Stimulated activated naive B cell treated with anti-CD40 and anti-IgM and Interleukin-4, amounts not matched to agents 10 μg/mL and 1 μg/mL and 100 μg/mL, for 72 hours (primary cell): ENCODE data around the gene IL17REL.
A peak's percentile ranks its signal among the peaks of the same experiment; 100 is the strongest.
"Not testable (repeated sequence)": the region's sequence is repeated elsewhere in the genome, so short reads cannot be mapped to it uniquely, and the experiment has no call there.

ENCODE experiments used
- ATAC-seq, 2 donors: fragments of 150-1000 bp; cut with Tn5 transposase; replicated peaks; 2 replicates each; pipeline ENCODE4 v1.10.0; 2021; ENCODE audit warnings: moderate library complexity in 1 of 2
- DNase-seq: peaks from one replicate; pipeline ENCODE4 v3.0.0; 2021
- H3K27ac Mint-ChIP-seq: one replicate; pipeline ENCODE4 v1.8.0; 2022; ENCODE audit warnings: mild to moderate bottlenecking, mixed read lengths
- H3K27me3 Mint-ChIP-seq, 2 donors: one replicate each; pipeline ENCODE4 v1.8.0; 2022; ENCODE audit warnings: mixed read lengths in 2 of 2
- H3K36me3 Mint-ChIP-seq, 2 donors: one replicate each; pipeline ENCODE4 v1.8.0; 2022; ENCODE audit warnings: mixed read lengths in 2 of 2, mild to moderate bottlenecking in 1 of 2
- H3K4me1 Mint-ChIP-seq, 2 donors: one replicate each; pipeline ENCODE4 v1.8.0; 2022; ENCODE audit warnings: mixed read lengths in 2 of 2, mild to moderate bottlenecking in 1 of 2
- H3K4me3 Mint-ChIP-seq, 2 donors: one replicate each; pipeline ENCODE4 v1.8.0; 2022; ENCODE audit warnings: mild to moderate bottlenecking in 2 of 2, mixed read lengths in 2 of 2, moderate library complexity in 1 of 2
- H3K9me3 Mint-ChIP-seq, 2 donors: one replicate each; pipeline ENCODE4 v1.8.0; 2022; ENCODE audit warnings: mixed read lengths in 2 of 2, mild to moderate bottlenecking in 1 of 2

IL17REL gene

DNA sequence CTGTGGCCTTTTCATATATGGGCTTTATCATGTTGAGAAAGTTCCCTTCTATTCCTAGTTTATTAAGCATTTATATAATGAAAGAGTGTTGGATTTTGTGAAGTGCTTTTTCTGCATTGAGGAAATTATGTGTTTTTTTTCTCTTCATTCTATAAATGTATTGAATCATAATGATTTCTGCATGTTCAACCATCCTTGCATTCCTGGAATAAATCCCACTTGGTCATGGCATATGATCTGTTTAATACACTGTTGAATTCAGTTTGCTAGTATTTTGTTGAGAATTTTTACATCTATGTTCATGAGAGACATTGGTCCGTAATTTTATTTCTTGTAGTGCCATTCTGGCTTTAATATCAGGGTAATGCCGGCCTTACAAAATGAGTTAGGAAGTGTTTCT is 26.2 kb downstream of the IL17REL start:
- no peaks in the 10 kb centered on the region for H3K27me3 Mint-ChIP-seq
- H3K36me3 Mint-ChIP-seq: peaks cover 12 to 14% of the 10 kb centered on the region in 2 donors
- no peak for ATAC-seq
- no peak overlapping the region for H3K4me3 Mint-ChIP-seq
- peaks cover 16 to 19% of the 10 kb centered on the region in 2 donors for H3K9me3 Mint-ChIP-seq
- no peak for DNase-seq
- H3K27ac Mint-ChIP-seq: no peak overlapping the region
- H3K4me1 Mint-ChIP-seq: peaks cover 7 to 20% of the 10 kb centered on the region in 2 donors

DNA sequence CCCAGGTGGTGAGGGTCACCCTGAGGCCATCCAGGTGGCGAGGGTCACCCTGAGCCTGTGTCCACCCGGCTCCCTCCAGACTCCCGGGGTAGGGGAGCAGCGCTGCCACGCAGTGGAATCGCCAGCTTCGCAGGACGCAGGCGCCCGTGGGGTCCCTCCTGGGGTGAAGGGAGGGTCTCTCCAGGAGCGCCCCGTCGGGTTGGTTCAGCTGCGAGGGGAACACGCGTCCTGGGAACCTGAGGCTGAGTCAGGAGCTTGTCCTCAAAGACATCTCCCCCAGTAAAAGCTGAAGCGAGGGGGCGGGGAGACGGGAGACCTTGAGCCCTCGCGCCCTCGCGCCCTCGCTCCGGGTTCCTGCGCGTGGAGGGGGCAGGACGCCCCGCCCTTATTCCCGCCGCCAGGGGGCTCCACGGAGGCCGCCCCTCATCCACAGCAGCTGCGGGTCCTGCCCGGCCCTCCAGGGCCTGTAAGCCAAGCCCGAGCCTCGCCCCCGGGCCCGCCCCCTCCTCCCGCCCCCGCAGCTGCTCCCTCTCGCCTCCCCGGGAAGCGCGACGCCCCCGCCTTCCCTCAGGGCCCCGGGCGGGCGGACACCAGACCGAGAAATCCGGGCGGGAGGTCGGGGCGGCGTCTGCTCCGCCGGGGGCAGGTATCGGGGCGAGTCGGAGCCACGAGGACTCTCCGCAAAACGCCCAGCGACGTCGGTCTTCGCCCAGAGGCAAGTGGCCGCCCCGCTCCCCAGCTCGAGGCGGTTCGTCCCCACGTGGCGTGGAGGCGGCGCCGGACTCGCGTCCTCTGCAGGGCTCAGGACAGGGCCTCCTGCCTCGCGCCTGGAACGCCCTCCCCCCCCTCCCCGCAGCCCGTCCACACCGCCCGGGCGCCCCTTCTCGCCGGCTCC is 29.2 kb downstream of the IL17REL start:
- peaks cover 16 to 22% of the 10 kb centered on the region in 2 donors for H3K9me3 Mint-ChIP-seq
- H3K27ac Mint-ChIP-seq: peak overlapping the region; percentile 84
- H3K4me3 Mint-ChIP-seq: peak overlapping the region; percentile 22 to 56
- no peak for DNase-seq
- peaks cover 13 to 34% of the 10 kb centered on the region in 2 donors for H3K4me1 Mint-ChIP-seq
- peaks cover 14 to 25% of the 10 kb centered on the region in 2 donors for H3K36me3 Mint-ChIP-seq
- peaks cover 0 to 4% of the 10 kb centered on the region in 2 donors for H3K27me3 Mint-ChIP-seq
- peak; percentile 40 to 61 for ATAC-seq

DNA sequence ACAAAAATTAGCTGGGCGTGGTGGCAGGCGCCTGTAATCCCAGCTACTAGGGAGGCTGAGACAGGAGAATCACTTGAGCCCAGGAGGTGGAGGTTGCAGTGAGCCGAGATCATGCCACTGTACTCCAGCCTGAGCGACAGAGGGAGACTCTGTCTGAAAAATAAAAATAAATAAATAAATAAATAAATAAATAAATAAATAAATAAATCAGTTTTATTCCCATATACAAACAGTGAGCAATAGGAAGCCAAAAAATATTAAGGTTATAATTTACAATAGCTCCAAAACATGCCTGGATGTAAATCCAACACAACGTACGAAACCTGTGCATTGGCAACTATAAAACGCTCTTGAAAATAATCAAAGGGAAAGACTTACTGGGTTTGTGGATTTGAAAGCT is 30.8 kb downstream of the IL17REL start:
- Mint-ChIP-seq H3K9me3 (peaks cover 16 to 23% of the 10 kb centered on the region in 2 donors), H3K36me3 (peaks cover 18 to 30% of the 10 kb centered on the region in 2 donors), H3K4me1 (peaks cover 14 to 45% of the 10 kb centered on the region in 2 donors)
- not testable (repeated sequence) for DNase-seq, H3K4me3 Mint-ChIP-seq, H3K27me3 Mint-ChIP-seq, H3K27ac Mint-ChIP-seq, ATAC-seq

DNA sequence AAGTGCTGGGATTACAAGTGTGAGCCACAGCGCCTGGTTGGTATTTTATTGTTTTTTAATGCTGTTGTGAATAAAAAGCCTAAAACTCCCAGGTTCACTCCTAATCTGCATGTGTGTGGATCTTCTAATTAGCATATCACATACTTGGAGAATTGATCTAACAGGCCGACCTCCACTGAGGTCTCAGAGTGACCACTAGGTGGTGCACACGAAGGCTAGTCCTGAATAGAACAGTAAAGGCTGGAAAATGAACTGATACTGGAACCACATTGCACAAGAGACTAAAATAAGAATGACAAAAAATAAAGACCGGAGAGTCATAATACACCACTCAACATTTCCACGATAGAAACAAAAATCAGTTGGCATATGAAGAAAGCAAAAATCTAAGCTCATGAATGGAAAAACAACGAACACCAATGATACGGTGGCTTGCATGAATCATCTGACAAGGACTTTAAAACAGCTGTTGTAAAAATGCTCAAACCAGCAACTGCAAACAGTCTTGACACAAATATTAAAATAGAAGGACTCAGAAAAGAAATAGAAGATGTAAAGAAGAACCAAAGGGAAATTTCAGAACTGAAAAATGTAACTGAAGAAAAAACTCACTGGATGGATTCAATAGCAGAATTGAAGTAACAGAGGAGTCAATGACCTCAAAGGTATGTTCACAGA is 32.8 kb downstream of the IL17REL start:
- ATAC-seq (peak; percentile 24 to 27), DNase-seq (peak; percentile 46)
- peaks cover 26 to 45% of the 10 kb centered on the region in 2 donors for H3K4me1 Mint-ChIP-seq
- H3K36me3 Mint-ChIP-seq: peaks cover 26 to 28% of the 10 kb centered on the region in 2 donors
- H3K27ac Mint-ChIP-seq: peak overlapping the region; percentile 95
- peak overlapping the region; percentile 59 to 66 for H3K4me3 Mint-ChIP-seq
- H3K27me3 Mint-ChIP-seq: peaks cover 0 to 4% of the 10 kb centered on the region in 2 donors
- peaks cover 15 to 18% of the 10 kb centered on the region in 2 donors for H3K9me3 Mint-ChIP-seq

DNA sequence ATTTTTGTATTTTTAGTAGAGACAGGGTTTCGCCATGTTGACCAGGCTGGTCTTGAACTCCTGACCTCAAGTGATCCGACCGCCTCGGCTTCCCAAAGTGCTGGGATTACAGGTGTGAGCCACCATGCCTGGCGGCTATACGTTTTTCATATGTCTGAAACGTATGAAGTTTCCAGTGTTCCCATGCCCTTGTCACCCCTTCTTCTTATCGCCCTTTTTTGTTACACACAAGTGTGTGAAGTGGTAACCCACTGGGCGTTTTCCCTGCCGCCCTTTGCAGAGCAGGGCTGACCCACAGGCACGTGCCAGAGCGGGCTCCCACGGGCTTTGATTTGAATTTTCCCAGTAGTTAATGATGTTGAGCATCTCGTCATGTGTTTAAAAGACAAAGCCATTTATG is 35.0 kb downstream of the IL17REL start:
- H3K4me3 Mint-ChIP-seq: no peak overlapping the region
- H3K27ac Mint-ChIP-seq: peak overlapping the region; percentile 54
- peaks cover 15 to 17% of the 10 kb centered on the region in 2 donors for H3K9me3 Mint-ChIP-seq
- DNase-seq: peak; percentile 3
- peaks cover 26 to 28% of the 10 kb centered on the region in 2 donors for H3K36me3 Mint-ChIP-seq
- peaks cover 0 to 4% of the 10 kb centered on the region in 2 donors for H3K27me3 Mint-ChIP-seq
- no peak for ATAC-seq
- H3K4me1 Mint-ChIP-seq: peaks cover 21 to 36% of the 10 kb centered on the region in 2 donors

DNA sequence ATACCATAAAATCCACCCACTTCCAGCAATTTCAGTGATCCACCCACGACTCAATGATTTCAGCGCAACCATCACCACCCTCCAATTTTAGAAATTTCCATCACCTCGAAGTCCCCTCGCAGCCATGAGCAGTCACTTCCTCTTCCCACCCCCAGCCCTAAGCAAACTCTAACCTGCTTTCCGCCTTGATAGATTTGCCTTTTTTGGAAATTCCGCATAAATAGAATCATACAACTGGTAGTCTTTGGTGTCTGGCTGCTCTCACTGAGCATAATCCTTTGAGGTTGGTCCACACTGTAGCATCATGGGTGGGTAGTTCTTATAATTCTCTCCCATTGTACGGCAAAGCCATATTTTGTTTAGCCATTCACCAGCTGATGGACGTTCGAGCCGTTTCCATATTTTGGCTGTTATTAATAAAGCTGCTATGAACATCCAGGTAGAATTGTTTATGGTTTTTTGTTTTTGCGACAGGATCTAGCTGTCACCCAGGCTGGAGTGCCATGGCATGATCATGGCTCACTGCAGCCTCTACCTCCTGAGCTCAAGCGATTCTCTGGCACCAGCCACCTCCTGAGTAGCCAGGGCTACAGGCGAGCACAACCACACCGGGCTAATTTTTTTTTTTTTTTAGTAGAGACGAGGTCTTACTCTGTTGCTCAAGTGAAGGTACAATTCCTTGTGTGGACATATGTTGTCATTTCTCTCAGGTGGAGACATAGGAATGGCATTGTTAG is 36.0 kb downstream of the IL17REL start:
- Mint-ChIP-seq H3K27me3 (peaks cover 0 to 4% of the 10 kb centered on the region in 2 donors), H3K4me3 (peak overlapping the region; percentile 0 to 36), H3K9me3 (peaks cover 15 to 17% of the 10 kb centered on the region in 2 donors), H3K27ac (peak overlapping the region; percentile 91), H3K4me1 (peaks cover 21 to 36% of the 10 kb centered on the region in 2 donors), H3K36me3 (peaks cover 26 to 28% of the 10 kb centered on the region in 2 donors)
- ATAC-seq (peak; percentile 71 to 73), DNase-seq (peak; percentile 76)

DNA sequence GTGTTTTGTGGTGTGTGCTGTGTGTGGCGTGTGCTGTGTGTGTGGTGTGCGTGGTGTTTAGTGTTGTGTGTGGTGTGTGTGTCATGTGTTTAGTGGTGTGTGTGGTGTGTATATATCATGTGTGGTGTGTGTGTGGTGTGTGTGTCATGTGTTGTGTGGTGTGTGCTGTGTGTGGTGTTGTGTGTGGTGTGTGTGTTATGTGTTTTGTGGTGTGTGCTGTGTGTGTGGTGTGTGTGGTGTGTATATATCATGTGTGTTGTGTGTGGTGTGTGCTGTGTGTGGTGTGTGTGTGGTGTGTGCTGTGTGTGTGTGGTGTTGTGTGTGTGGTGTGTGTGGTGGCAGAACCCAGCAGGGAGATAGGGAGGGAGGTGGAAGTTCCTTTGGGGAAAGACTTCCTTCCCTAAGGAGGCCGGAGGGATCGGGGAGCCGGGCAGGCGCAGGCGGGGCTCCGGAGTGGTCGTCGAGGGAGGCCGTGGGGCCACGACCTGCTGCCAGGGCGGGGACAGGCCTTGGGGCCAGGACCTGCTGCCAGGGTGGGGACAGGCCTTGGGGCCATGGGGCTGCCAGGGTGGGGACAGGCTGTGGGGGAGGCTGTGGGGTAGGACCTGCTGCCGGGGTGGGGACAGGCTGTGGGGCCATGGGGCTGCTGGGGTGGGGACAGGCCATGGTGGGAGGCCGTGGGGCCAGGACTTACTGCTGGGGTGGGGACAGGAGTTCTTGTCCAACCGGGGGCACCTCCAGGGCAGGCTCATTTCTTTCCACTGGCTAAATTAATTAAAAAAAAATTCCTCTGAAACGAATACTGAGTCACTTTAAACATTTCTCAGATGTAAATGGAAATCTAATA is 36.8 kb downstream of the IL17REL start:
- peaks cover 13 to 15% of the 10 kb centered on the region in 2 donors for H3K9me3 Mint-ChIP-seq
- H3K27me3 Mint-ChIP-seq: peaks cover 0 to 4% of the 10 kb centered on the region in 2 donors
- peaks cover 22 to 40% of the 10 kb centered on the region in 2 donors for H3K4me1 Mint-ChIP-seq
- H3K4me3 Mint-ChIP-seq: peak overlapping the region; percentile 46 to 68
- DNase-seq (peak; percentile 79), ATAC-seq (peak; percentile 61 to 64)
- peaks cover 22 to 26% of the 10 kb centered on the region in 2 donors for H3K36me3 Mint-ChIP-seq
- H3K27ac Mint-ChIP-seq: peak overlapping the region; percentile 93

DNA sequence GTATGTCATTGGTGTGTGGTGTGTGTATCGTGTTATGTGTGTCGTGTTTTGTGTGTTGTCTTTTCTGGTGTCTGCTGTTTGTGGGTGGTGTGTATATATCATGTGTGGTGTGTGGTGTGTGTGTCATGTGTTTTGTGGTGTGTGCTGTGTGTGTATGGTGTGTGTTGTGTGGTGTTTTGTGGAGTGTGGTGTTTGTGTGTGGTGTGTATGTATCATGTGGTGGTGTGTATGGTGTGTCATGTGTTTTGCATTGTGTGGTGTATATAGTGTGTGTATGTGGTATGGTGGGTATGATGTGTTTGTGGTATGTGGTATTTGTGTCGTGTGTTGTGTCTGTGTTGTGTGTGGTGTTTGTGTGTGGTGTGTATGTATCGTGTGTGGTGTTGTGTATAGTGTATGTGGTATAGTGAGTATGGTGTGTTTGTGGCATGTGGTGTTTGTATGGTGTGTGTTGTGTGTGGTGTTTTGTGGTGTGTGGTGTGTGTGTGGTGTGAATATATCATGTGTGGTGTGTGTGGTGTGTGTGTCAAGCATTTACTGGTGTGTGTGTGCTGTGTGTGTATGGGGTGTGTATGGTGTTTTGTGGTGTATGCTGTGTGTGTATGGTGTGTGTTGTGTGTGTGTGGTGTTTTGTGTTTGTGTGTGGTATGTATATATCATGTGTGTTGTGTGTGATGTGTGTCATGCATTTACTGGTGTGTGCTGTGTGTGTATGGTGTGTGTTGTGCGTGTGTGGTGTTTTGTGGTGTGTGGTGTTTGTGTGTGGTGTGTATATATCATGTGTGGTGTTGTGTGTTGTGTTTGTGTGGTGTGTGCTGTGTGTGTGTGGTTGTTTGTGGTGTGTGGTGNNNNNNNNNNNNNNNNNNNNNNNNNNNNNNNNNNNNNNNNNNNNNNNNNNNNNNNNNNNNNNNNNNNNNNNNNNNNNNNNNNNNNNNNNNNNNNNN is 39.3 kb downstream of the IL17REL start:
- Mint-ChIP-seq H3K27ac (no peak overlapping the region), H3K9me3 (peaks cover 5% of the 10 kb centered on the region in 2 donors), H3K27me3 (no peaks in the 10 kb centered on the region), H3K4me3 (no peak overlapping the region), H3K4me1 (peaks cover 26 to 46% of the 10 kb centered on the region in 2 donors), H3K36me3 (peaks cover 8 to 11% of the 10 kb centered on the region in 2 donors)
- ATAC-seq (no peak), DNase-seq (peak; percentile 0)

DNA sequence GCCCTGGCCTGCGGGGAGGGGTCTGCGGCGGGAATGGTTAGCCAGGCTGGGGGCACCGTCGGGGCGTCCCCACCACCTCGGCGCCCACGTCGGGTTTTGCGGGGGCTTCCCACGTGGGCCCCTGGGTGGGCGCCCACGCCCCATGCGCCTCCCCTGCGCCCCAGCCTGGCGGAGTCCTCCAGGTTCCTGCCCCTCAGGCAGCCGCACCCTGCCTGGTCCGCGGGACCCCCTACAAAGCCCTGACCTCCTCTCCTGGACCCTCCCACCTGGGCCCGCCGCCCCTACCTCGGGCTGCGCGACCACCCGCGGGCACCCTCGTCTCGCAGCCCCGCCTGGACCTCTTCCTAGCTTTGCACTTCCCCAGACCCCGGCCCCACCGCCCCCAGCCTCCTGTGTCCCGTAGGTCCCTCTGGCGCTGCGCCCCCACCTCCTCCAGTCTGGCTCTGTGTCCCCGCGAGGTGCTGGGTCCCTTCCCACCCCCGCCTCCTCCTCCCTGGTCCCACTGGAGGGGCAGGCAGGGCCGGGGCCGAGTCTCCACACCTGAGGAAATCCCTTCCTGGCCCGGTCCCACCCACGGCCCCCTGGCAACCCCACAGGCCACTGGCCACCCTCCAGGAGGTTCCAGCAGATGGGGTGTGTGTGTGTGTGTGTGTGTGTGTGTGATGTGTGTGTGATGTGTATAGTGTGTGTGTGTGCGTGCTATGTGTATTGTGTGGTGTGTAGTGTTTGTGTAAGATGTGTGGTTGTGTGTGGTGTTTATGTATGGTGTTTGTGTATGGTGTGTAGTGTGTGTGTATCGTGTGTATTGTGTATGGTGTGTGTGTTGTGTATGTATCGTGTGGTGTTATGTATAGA is 40.2 kb downstream of the IL17REL start:
- DNase-seq (peak; percentile 26), ATAC-seq (no peak)
- no peak overlapping the region for H3K4me3 Mint-ChIP-seq
- peaks cover 4 to 5% of the 10 kb centered on the region in 2 donors for H3K9me3 Mint-ChIP-seq
- peaks cover 4 to 16% of the 10 kb centered on the region in 2 donors for H3K36me3 Mint-ChIP-seq
- peaks cover 33 to 46% of the 10 kb centered on the region in 2 donors for H3K4me1 Mint-ChIP-seq
- no peak overlapping the region for H3K27ac Mint-ChIP-seq
- no peaks in the 10 kb centered on the region for H3K27me3 Mint-ChIP-seq

DNA sequence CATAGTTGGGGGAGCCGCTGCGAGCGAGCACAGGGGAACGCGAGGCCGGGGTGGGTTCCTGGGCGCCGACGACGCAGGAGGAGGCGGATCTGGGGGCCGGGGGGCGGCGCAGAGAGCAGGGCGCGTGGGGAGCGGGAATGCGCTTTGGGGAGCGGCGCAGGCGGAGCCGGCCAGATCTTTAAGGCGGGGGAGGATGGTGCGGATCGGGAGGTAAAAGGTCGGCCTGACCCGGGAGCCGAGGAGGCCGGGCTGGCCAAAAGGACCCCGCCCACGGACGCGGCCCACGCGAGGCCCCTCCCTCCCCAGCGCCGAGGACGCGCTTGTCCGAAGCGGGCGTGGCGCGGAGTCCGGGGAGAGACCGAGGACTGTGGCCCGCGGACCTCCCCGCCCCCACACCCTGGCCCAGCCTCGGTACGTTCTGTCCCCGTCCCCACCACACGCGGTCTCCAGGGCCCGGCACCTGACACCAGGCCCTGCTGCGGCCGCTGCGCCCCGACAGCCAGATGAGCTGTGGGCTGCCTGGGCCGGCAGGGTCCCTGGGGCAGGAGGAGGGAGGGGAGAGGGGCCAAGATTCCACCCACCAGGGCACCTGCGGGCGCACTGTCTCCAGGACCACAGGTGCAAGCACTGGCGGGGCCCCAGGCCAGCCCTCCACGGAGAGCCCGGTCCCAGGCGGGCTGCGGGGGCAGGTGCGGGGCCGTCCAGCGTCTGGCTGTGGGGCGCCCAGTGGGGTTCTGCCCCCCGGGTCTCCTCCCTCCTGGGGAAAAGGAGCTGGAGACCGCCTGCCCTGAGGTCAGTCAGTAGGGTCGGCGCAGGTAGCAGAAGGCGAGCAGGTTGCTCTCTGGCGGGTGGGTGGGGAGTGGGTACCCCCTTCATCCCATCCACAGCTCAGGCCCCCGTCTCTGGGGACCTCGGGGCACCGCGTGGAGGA is 41.1 kb downstream of the IL17REL start:
- DNase-seq: peak; percentile 74
- no peak overlapping the region for H3K4me3 Mint-ChIP-seq
- no peaks in the 10 kb centered on the region for H3K27me3 Mint-ChIP-seq

More for the DNA sequence above, 41.1 kb downstream of the IL17REL start:
- Mint-ChIP-seq H3K27ac (peak overlapping the region; percentile 97), H3K9me3 (peaks cover 4 to 5% of the 10 kb centered on the region in 2 donors), H3K4me1 (peaks cover 35 to 51% of the 10 kb centered on the region in 2 donors), H3K36me3 (peaks cover 2 to 13% of the 10 kb centered on the region in 2 donors)
- ATAC-seq: peak; percentile 47 to 52
